CD14-positive monocyte (primary cell): ENCODE data around the gene ROGDI. TPM values are rescaled to one million over a fixed set of nuclear protein-coding genes. Genes with fewer than 3 reads are reported as not detected.
A peak's percentile ranks its signal among the peaks of the same experiment; 100 is the strongest.

ENCODE experiments used
- DNase-seq, 3 donors: peaks; one replicate each; pipeline ENCODE4 v3.0.0-alpha.2; 2011 to 2022
- H2AFZ ChIP-seq: 2 replicates; pipeline ENCODE4 v1.6.0; 2012; ENCODE audit warnings: mild to moderate bottlenecking, low read depth, low read length, inconsistent platforms; ENCODE audit not compliant: insufficient read depth, poor library complexity, severe bottlenecking
- H3K27ac ChIP-seq, 2 donors: 1 replicate in 1 of 2; 2 replicates in 1 of 2; pipeline ENCODE4 v1.5.1; 2012 to 2013; ENCODE audit warnings: low read length in 2 of 2, control low read depth in 1 of 2, inconsistent platforms in 1 of 2, low read depth in 1 of 2, mild to moderate bottlenecking in 1 of 2
- H3K27me3 ChIP-seq, 2 donors: one replicate each; pipeline versions ENCODE4 v1.6.0 to v1.6.1; 2011 to 2013; ENCODE audit warnings: low read length in 2 of 2; ENCODE audit not compliant: control insufficient read depth in 2 of 2, insufficient read depth in 2 of 2
- H3K36me3 ChIP-seq, 2 donors: replicated peaks in 1 of 2; 1 replicate in 1 of 2; 2 replicates in 1 of 2; pipeline versions ENCODE4 v1.5.1 to v1.6.1; 2012 to 2013; ENCODE audit warnings: low read length in 2 of 2, control low read depth in 1 of 2, inconsistent platforms in 1 of 2, mild to moderate bottlenecking in 1 of 2; ENCODE audit not compliant: insufficient read depth in 2 of 2, control insufficient read depth in 1 of 2
- H3K4me1 ChIP-seq, 2 donors: 1 replicate in 1 of 2; 2 replicates in 1 of 2; pipeline versions ENCODE4 v1.5.1 to v1.6.1; 2012 to 2013; ENCODE audit warnings: low read length in 2 of 2, control low read depth in 1 of 2, inconsistent platforms in 1 of 2, mild to moderate bottlenecking in 1 of 2, moderate library complexity in 1 of 2; ENCODE audit not compliant: insufficient read depth in 2 of 2, control insufficient read depth in 1 of 2
- H3K4me2 ChIP-seq: replicated peaks from 2 replicates; pipeline ENCODE3; 2012; ENCODE audit warnings: low read length, moderate library complexity, mild to moderate bottlenecking; ENCODE audit not compliant: poor library complexity, severe bottlenecking; ENCODE audit errors: extremely low read depth
- H3K4me3 ChIP-seq, 3 experiments: fragments of 200-600 bp in 1 of 3; sonication (generic) in 1 of 3; replicated peaks in 1 of 3; 1 replicate in 2 of 3; 2 replicates in 1 of 3; pipeline ENCODE4 v1.5.1; 2011 to 2013; ENCODE audit warnings: low read length in 3 of 3, mild to moderate bottlenecking in 3 of 3, control low read depth in 2 of 3, low read depth in 2 of 3, inconsistent platforms in 1 of 3, moderate library complexity in 1 of 3
- H3K79me2 ChIP-seq: 2 replicates; pipeline ENCODE4 v1.6.0; 2012; ENCODE audit warnings: mild to moderate bottlenecking, control low read depth, inconsistent platforms, low read length, moderate library complexity; ENCODE audit not compliant: insufficient read depth
- H3K9ac ChIP-seq: 2 replicates; pipeline ENCODE4 v1.6.0; 2017; ENCODE audit warnings: low read length, mild to moderate bottlenecking; ENCODE audit not compliant: insufficient read depth, poor library complexity, severe bottlenecking
- H3K9me3 ChIP-seq, 2 donors: replicated peaks in 1 of 2; 1 replicate in 1 of 2; 2 replicates in 1 of 2; pipeline versions ENCODE4 v1.5.1 to v1.6.1; 2012 to 2013; ENCODE audit warnings: low read length in 2 of 2, control low read depth in 1 of 2; ENCODE audit not compliant: control insufficient read depth in 1 of 2, insufficient read depth in 1 of 2
- H4K20me1 ChIP-seq: 2 replicates; pipeline ENCODE4 v1.6.0; 2012; ENCODE audit warnings: mild to moderate bottlenecking, low read length, control low read depth, moderate library complexity; ENCODE audit not compliant: insufficient read depth
- H3K27ac Mint-ChIP-seq, 7 donors: one replicate each; pipeline ENCODE4 v1.8.0; 2020; ENCODE audit warnings: mild to moderate bottlenecking in 7 of 7, mixed read lengths in 7 of 7, moderate library complexity in 6 of 7, inconsistent platforms in 2 of 7
- H3K27me3 Mint-ChIP-seq, 3 donors: one replicate each; pipeline ENCODE4 v1.8.0; 2021 to 2022; ENCODE audit warnings: low read depth in 3 of 3, mild to moderate bottlenecking in 3 of 3, mixed read lengths in 3 of 3, moderate library complexity in 3 of 3, inconsistent platforms in 1 of 3
- H3K36me3 Mint-ChIP-seq, 2 donors: one replicate each; pipeline ENCODE4 v1.8.0; 2020; ENCODE audit warnings: mixed read lengths in 2 of 2, inconsistent platforms in 1 of 2, mild to moderate bottlenecking in 1 of 2
- H3K4me1 Mint-ChIP-seq: one replicate; pipeline ENCODE4 v1.8.0; 2020; ENCODE audit warnings: mild to moderate bottlenecking, mixed read lengths
- H3K4me3 Mint-ChIP-seq, 2 donors: one replicate each; pipeline ENCODE4 v1.8.0; 2020; ENCODE audit warnings: mild to moderate bottlenecking in 2 of 2, mixed read lengths in 2 of 2, moderate library complexity in 1 of 2
- H3K9me3 Mint-ChIP-seq, 7 donors: one replicate each; pipeline ENCODE4 v1.8.0; 2020 to 2022; ENCODE audit warnings: mixed read lengths in 7 of 7, mild to moderate bottlenecking in 6 of 7, moderate library complexity in 6 of 7, inconsistent platforms in 2 of 7
- WGBS: methylation state at CpG from one replicate; pipeline ENCODE4 v1.1.5; 2013; ENCODE audit warnings: missing lambda C conversion rate; ENCODE audit not compliant: insufficient coverage; 5-methylcytosine and 5-hydroxymethylcytosine counted together
- intact Hi-C, 2 donors: fragments of 100-400 bp; cut with micrococcal nuclease; formaldehyde crosslinking; loops; one replicate each; pipeline versions ENCODE4 v1.15.0 to v1.15.1; 2023
- polyA plus RNA-seq, 3 donors: library from polyadenylated mRNA; depleted of rRNA in 1 of 3; unstranded in 2 of 3; stranded (reverse) in 1 of 3; fragments of 300-500 nt in 2 of 3; fragments of >200 nt in 1 of 3; fragmentation: Illumina TruSeq in 2 of 3; gene quantifications; 1 replicate in 2 of 3; 2 replicates in 1 of 3; pipeline ENCODE4 v1.2.3, GENCODE V29; 2012 to 2021
- TF ChIP-seq, protein P1 (sequence below): fragments of 200-600 bp; IDR thresholded peaks from one replicate; pipeline ENCODE4 v1.8.0; 2022; ENCODE audit warnings: antibody characterized with exemption, mild to moderate bottlenecking

The ROGDI gene
- polyA plus RNA-seq, 3 donors = 40.9 to 126 (median 54.4) TPM

DNA sequence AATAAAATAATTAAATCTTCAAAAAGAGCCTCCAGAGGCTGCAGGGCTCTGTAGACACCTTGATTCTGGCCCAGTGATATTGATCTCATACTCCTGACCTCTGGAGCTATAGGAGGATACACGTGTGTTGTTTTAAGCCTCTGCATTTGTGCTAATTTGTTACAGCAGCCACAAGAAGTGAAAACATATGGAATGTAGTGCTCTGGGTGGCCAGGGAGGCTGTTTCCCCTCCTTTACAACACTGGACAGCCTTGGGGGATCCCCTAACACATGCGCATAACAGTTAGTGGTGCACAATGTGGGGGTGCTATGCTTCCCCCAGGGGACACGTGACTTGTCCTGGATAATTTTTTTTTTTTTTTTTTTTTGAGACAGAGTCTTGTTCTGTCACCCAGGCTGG is 30.8 kb downstream of the ROGDI start:
- H3K27ac ChIP-seq = no peak overlapping the region
- no peak overlapping the region for H3K27ac Mint-ChIP-seq
- peaks cover 0 to 2% (median 0%) of the 10 kb centered on the region in 7 donors for H3K9me3 Mint-ChIP-seq
- DNase-seq = no peak
- no peak overlapping the region for H2AFZ ChIP-seq
- H3K4me1 Mint-ChIP-seq = peaks cover 34% of the 10 kb centered on the region
- no peak overlapping the region for H3K4me2 ChIP-seq
- TF ChIP-seq, protein P1, sequence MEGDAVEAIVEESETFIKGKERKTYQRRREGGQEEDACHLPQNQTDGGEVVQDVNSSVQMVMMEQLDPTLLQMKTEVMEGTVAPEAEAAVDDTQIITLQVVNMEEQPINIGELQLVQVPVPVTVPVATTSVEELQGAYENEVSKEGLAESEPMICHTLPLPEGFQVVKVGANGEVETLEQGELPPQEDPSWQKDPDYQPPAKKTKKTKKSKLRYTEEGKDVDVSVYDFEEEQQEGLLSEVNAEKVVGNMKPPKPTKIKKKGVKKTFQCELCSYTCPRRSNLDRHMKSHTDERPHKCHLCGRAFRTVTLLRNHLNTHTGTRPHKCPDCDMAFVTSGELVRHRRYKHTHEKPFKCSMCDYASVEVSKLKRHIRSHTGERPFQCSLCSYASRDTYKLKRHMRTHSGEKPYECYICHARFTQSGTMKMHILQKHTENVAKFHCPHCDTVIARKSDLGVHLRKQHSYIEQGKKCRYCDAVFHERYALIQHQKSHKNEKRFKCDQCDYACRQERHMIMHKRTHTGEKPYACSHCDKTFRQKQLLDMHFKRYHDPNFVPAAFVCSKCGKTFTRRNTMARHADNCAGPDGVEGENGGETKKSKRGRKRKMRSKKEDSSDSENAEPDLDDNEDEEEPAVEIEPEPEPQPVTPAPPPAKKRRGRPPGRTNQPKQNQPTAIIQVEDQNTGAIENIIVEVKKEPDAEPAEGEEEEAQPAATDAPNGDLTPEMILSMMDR = no peak
- peaks cover 21 to 31% of the 10 kb centered on the region in 2 donors for H3K4me1 ChIP-seq
- H3K27me3 Mint-ChIP-seq = peaks cover 1 to 3% (median 2%) of the 10 kb centered on the region in 3 donors
- no CpG with 5 or more reads among the region's 3 CpGs for WGBS
- H3K9ac ChIP-seq = no peak overlapping the region
- no peaks in the 10 kb centered on the region for H4K20me1 ChIP-seq
- H3K79me2 ChIP-seq = peaks cover 4% of the 10 kb centered on the region
- no peaks in the 10 kb centered on the region for H3K27me3 ChIP-seq
- H3K36me3 Mint-ChIP-seq = no peaks in the 10 kb centered on the region
- no peaks in the 10 kb centered on the region for H3K9me3 ChIP-seq
- no peak overlapping the region for H3K4me3 Mint-ChIP-seq
- H3K36me3 ChIP-seq = no peaks in the 10 kb centered on the region
- intact Hi-C loops = no loop called here
- H3K4me3 ChIP-seq = no peak overlapping the region

DNA sequence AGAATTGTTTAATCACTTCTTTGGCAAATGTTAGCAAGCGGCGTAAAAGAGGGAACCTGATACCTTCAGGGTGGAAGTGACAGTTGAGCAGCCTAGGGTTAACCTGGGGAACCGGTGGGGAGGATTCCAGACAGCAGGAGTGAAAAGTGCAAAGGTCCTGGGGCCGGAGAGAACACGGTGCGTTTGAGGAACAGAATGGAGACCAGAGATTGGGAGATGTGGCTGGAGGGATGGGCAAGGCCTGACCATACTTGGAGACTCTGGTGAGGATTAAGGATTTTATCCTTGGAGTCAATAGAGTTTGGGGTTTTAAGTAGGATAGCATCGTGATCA is 33.2 kb downstream of the ROGDI start:
- Histone ChIP-seq H4K20me1 (no peaks in the 10 kb centered on the region), H3K4me3 (peak overlapping the region in 2 of 3 experiments; percentile 68 to 82), H3K9ac (no peak overlapping the region), H3K4me1 (peaks cover 25 to 40% of the 10 kb centered on the region in 2 donors), H3K27ac (no peak overlapping the region), H3K36me3 (peaks cover 0 to 3% of the 10 kb centered on the region in 2 donors), H3K4me2 (peak overlapping the region; percentile 87), H2AFZ (peak overlapping the region; percentile 84), H3K9me3 (no peaks in the 10 kb centered on the region), H3K79me2 (peaks cover 16% of the 10 kb centered on the region), H3K27me3 (no peaks in the 10 kb centered on the region)
- Mint-ChIP-seq H3K36me3 (peaks cover 0 to 11% of the 10 kb centered on the region in 2 donors), H3K4me1 (peaks cover 34% of the 10 kb centered on the region), H3K4me3 (peak overlapping the region; percentile 88 to 97), H3K9me3 (peaks cover 0 to 1% (median 0%) of the 10 kb centered on the region in 7 donors), H3K27ac (peak overlapping the region in 4 of 7 donors; percentile 47 to 96 (median 78)), H3K27me3 (peaks cover 1 to 5% (median 2%) of the 10 kb centered on the region in 3 donors)
- DNase-seq = no peak
- 60% methylated on average over 7 of the region's 7 CpGs for WGBS
- TF ChIP-seq, protein P1 = no peak
- intact Hi-C loops = loop anchor here (2.0 to 5.0 kb wide), 2 partner anchors 32 to 33 kb away; partner anchors contain the start of gene ROGDI (in 1 of the 2)
